RCC 7860 (cell line): ENCODE data around the gene PARN.
"Not testable (repeated sequence)": the region's sequence is repeated elsewhere in the genome, so short reads cannot be mapped to it uniquely, and the experiment has no call there.

Experiments used
- DNase-seq: peaks from one replicate; pipeline ENCODE4 v3.0.0-alpha.2; 2015; ENCODE audit warnings: low spot score
- FAIRE-seq: peaks from 2 replicates; lab custom pipeline; 2012; peaks lifted over from hg19 to GRCh38; lab: Jason Lieb, UNC

Gene PARN

DNA sequence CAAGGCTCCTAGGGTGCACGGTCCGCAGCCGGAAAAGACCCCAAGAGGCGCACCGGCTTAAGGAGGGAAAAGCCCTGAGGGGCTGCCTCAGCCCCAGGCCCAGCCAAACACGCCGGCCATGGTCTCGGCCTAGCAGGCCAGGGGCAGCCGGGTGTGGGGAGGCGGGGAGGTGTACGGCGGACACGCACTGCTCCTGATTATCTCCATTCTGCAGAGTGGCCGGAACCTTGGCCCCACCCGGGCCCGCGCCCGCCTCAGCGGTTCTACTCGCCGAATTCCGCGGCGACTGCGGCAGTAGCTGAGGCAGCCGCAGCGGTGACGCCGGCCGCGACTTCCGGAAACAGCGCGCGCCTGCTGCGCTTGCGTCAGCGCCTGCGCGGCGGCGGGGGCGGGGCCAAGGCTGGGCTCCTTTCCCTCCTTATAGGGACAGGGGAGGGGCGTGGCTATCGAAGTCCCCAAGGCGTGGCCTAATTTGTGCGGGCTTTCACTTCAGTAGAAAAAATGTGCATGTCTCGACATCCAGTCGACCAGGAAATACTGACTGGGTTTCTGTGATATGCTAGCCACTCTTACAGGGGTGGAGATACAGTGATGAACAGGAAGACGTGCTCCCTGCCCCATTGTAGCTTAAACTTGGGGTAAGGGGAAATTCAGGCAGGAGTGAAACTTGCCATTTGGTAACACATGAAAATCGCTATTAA, at the start of gene PARN:
PARN (minus strand) TSS at position 342 of the 701 bp plus-strand sequence; CDS start at position 207, 135 bp downstream.
- no peak for FAIRE-seq

GRCh38 chr16:14678748-14679497, 48.9 kb upstream of the PARN start:
- DNase-seq: no peak
- no peak for FAIRE-seq

More for the DNA sequence above, at the start of gene PARN:
- peak; percentile 94 for DNase-seq

DNA sequence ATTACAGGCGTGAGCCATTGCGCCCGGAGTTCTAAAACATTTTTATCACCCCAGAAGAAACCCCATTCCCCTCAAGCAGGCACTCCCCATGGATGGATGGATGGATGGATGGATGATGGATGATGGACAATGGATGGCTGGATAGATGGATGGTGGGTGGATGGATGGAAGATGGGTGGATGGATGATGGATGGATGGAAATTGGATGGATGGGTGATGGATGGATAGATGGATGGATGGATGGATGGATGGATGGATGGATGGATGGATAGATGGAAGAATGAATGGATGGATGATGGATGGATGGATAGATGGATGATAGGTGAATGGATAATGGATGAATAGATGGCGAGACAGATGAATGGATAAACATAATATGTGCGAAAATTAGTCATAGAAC, 47.6 kb upstream of the PARN start:
- DNase-seq (no peak), FAIRE-seq (no peak)

- no peak for DNase-seq
- FAIRE-seq: no peak
Measured at GRCh38 chr16:14676633-14677032, 46.6 kb upstream of the PARN start.

DNA sequence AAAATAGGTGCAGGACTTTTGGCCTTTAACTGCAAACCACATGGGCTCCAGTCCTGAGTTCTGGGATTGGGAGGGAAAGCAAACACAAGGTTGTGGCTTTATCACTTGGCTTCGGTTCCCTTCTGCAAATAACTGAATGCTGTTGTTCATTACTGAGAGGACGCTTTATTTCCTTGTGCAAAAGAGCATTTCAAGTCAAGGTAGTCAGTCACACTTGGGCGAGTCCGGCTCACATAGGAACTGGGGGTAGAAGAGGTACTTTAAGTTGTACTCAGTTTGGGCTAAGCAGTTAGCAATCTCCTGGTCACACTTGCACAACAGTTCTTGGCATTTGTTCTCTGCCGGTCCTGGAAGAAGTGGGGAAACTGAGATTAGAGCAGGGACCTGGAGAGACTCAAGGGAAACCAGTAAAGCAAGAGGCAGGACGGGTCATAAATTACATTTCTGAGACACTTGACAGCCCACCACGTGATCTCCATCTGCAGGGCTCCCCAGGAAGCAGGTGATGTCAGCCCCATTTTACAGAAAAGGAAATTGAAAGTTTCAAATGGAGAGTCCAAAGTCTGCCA, 42.4 kb upstream of the PARN start:
- DNase-seq (peak; percentile 38), FAIRE-seq (peak; percentile 58)

DNA sequence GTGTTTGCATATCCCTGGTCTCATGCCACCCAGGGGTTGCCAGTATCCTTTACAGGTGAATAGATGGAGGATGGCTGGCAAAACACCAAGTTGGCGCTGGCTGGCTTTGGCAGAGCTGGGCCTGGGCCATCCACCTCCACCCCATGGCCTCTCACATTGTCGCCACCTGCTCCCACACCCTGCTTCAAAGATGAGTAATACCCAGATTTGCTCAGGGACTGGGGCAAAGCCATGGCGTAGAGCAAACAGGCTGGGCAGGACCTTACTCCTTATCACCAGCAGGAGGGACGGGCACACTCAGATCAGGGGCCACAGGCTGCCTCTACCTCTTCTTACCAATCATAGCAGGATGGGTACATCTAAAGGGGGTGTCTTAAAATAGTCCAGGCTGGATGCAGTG, 39.7 kb upstream of the PARN start:
- FAIRE-seq: no peak
- no peak for DNase-seq

DNA sequence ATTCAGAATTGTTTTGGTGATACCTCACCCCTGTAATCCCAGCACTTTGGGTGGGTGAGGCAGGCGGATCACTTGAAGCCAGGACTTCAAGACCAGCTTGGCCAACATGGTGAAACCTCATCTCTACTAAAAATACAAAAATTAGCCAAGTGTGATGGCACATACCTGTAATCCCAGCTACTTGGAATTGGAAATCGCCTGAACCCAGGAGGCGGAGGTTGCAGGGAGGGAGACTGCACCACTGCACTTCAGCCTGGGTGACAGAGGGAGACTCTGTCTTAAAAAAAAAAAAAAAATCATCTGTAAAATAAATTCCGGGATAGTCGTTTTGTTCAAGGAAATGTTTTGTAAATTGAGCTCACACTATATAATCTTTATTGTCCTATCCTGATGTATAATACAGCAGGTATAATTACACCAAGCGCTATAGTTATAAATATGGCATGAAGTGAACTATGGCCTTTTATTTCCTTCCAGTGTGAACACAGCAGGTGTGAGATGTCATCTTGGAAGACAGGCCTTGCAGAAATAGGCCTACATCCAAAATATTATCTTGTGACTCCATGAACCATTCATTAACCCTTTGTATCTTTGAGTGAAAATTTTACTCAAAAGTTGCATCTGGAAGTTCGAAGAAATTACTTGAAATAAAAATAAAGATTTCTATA, 38.6 kb upstream of the PARN start:
- no peak for FAIRE-seq
- DNase-seq: no peak

DNA sequence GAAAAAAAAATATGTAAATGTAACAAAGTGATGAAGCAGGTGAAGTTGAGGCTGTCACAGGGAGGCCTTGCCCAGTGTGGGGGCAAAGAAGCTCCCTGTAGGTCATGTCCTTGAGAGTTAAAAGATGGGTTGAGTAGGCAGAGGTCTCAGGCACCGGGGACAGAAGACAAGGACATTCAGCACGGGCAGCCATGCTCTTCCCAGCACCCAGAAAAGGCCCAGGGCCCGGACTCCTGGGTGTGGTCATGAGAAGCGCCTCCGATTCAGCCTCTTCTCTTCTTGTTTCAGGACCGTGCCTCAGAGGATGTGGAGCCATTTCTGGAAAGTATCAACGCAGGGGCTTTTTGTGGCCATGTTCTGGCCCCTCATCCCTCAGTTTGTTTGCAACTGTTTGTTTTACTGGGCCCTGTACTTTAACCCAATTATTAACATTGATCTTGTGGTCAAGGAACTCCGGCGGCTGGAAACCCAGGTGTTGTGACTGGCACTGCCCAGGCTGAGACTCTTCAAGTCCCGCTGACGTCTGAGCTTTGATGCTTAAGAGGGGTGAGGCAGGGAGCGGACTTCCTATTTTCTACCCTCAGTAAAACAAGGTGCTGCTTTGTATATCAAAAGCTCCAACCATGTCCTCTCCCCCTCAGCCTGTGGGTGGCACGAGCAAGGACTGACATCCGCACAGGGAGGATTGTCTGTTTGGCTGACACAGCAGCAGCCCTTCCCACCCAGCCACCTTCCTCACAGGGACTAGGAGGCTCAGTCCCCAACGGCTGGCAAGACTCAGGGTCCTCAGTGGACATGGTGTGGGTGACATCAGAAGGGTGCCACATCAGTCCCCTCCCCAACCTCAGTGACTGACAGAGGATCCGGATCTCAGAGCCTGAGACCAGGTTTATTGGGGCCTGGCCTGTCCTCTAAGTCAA, 37.5 kb upstream of the PARN start:
- no peak for DNase-seq
- no peak for FAIRE-seq

DNA sequence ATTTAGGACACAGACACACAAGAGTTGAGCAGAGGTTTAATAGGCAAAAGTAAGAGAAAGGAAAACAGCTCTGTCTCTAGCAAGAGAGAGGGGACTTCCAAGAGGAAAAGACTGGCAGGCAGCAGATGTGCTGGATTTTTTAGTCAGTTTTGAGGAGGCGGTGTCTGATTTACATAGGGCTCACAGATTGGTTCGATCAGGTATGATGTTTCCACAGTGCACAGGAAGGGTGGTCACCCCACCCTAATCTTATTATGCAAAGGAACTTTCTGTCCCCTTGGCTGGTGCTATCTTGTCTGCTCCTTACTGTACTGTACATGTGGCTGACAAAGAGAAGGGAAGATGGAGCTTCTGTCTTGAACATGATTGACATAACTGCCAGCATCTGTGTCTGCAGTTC, 28.0 kb upstream of the PARN start:
- DNase-seq: no peak
- no peak for FAIRE-seq

- DNase-seq (no peak), FAIRE-seq (no peak)
Measured at GRCh38 chr16:14652726-14653125, 22.7 kb upstream of the PARN start.

GRCh38 chr16:14650629-14651028, 20.6 kb upstream of the PARN start:
- no peak for FAIRE-seq
- no peak for DNase-seq

DNA sequence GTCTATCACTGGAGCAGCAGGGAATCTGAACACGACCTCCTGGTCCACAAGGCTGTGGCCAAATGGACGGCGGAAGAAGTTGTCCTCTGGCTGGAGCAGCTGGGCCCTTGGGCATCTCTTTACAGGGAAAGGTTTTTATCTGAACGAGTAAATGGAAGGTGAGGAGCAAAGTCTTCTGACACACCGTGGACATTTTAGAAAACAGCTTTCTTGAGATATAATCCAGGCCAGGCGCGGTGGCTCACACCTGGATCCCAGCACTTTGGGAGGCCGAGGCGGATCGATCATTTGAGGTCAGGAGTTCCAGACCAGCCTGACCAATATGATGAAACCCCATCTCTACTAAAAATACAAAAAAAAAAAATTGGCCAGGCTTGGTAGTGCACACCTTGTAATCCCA, 19.8 kb upstream of the PARN start:
- FAIRE-seq: no peak
- DNase-seq: no peak

DNA sequence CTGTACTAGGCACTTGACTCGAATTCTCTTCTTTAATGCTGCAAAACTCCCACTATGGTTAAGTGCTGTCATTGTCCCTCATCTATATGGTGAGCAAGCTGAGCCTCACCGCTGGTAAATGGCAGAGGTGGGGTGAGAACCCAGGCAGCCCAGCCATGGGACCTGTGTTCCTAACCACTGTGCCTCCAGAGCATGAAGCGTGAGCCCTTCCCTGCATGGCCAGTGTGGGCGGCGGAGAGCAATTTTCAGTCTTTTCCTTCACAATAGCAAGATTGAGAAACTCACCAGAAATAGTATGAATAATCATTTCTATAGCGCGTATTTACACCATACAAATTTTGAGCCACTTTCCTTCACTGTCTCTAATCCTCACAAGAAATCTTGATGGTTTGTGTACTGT, 11.9 kb upstream of the PARN start:
- no peak for DNase-seq
- no peak for FAIRE-seq

- DNase-seq (no peak), FAIRE-seq (no peak)
Measured at GRCh38 chr16:14641206-14641605, 11.1 kb upstream of the PARN start.

DNA sequence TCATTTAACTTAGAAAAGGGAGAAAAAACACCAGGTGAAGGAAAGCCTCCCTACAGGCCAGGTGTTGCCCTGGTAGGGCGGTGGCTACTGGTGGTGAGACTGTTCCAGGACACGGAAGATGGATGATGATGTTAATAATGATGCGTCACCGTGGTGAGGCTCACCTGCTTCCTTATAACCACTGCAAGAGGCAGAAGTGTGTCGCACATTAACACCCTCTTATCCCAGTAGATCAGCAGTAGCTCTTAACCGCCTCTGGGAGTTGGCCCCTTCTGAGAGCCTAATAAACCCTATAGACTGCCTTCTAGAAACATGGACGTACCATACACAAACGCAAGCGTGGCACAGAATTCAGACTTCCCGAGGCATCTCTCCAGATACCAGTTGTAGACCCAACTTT, 10.5 kb upstream of the PARN start:
- FAIRE-seq: no peak
- no peak for DNase-seq

DNA sequence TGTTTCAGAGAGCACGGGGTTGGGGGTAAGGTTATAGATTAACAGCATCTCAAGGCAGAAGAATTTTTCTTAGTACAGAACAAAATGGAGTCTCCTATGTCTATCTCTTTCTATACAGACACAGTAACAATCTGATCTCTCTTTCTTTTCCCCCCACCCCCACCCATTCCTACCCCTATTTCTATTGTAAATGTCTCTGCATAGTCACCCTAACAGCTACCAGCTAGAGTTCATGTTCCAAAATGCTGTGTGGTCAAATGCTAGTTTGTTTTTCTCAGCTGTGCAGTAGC, 6.8 kb upstream of the PARN start:
- not testable (repeated sequence) for FAIRE-seq, DNase-seq

- not testable (repeated sequence) for FAIRE-seq
Measured at GRCh38 chr16:14636179-14636950, 6.3 kb upstream of the PARN start.

GRCh38 chr16:14635395-14636165, 5.5 kb upstream of the PARN start:
- DNase-seq (no peak), FAIRE-seq (no peak)

More at GRCh38 chr16:14636179-14636950, 6.3 kb upstream of the PARN start:
- not testable (repeated sequence) for DNase-seq

DNA sequence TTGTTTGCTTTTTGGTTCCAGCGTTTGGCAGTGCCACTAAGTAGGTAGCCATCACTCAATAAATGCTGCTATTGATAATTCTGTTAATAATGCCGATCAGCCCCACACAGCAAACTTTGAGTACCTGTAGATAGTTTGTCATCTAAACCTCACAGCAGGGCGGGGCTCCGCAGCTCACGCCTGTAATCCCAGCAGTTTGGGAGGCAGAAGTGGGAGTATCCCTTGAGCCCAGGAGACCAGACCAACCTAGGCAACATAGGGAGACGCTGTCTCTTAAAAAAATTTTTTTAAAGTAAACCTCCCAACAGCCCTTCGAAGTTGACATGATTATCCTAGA, 4.3 kb upstream of the PARN start:
- FAIRE-seq (no peak), DNase-seq (no peak)
